Common myeloid progenitor, CD34-positive (primary cell): ENCODE measurements around the gene RSPH1.

ENCODE experiments used
- CTCF ChIA-PET: fragments of 350-600 bp; sonication (Branson Sonifier 250); formaldehyde crosslinking; loops from one replicate; lab custom pipeline; 2021; ENCODE audit warnings: antibody characterized with exemption; lab: Charles Lee
- POLR2A ChIA-PET: fragments of 350-600 bp; sonication (Branson Sonifier 250); formaldehyde crosslinking; loops from one replicate; lab custom pipeline; 2021; ENCODE audit warnings: antibody characterized with exemption; lab: Charles Lee
- DNase-seq, 3 donors: peaks; one replicate each; pipeline versions ENCODE4 v3.0.0 to v3.0.0-alpha.2; 2013
- H3K27ac ChIP-seq, 2 experiments: 1 replicate in 1 of 2; 2 replicates in 1 of 2; pipeline ENCODE4 v1.7.0; 2013; ENCODE audit warnings: inconsistent platforms in 2 of 2, low read length in 2 of 2, mild to moderate bottlenecking in 2 of 2, low read depth in 1 of 2, moderate library complexity in 1 of 2; ENCODE audit not compliant: severe bottlenecking in 2 of 2, insufficient read depth in 1 of 2, poor library complexity in 1 of 2
- H3K27me3 ChIP-seq, 5 experiments: replicated peaks in 2 of 5; 1 replicate in 3 of 5; 2 replicates in 2 of 5; pipeline versions ENCODE4 v1.6.1 to v1.7.0; 2013; ENCODE audit warnings: low read length in 4 of 5, mild to moderate bottlenecking in 2 of 5, moderate library complexity in 2 of 5, inconsistent platforms in 1 of 5; ENCODE audit not compliant: insufficient read depth in 5 of 5, control insufficient read depth in 4 of 5
- H3K36me3 ChIP-seq, 4 experiments: 1 replicate in 2 of 4; 2 replicates in 2 of 4; pipeline versions ENCODE4 v1.6.1 to v1.7.0; 2013; ENCODE audit warnings: low read length in 3 of 4, control low read depth in 1 of 4, mild to moderate bottlenecking in 1 of 4; ENCODE audit not compliant: control insufficient read depth in 4 of 4, insufficient read depth in 4 of 4
- H3K4me1 ChIP-seq, 4 experiments: 1 replicate in 3 of 4; 2 replicates in 1 of 4; pipeline versions ENCODE4 v1.6.1 to v1.7.1; 2013; ENCODE audit warnings: low read length in 3 of 4, mild to moderate bottlenecking in 3 of 4, control low read depth in 1 of 4, inconsistent platforms in 1 of 4, moderate library complexity in 1 of 4; ENCODE audit not compliant: control insufficient read depth in 4 of 4, insufficient read depth in 4 of 4; ENCODE audit errors: control extremely low read depth in 1 of 4
- H3K4me3 ChIP-seq, 7 experiments: 1 replicate in 4 of 7; 2 replicates in 3 of 7; pipeline versions ENCODE4 v1.5.1 to v1.7.0; 2013; ENCODE audit warnings: mild to moderate bottlenecking in 7 of 7, low read length in 6 of 7, moderate library complexity in 6 of 7, inconsistent platforms in 2 of 7, low read depth in 2 of 7, control low read depth in 1 of 7; ENCODE audit not compliant: insufficient read depth in 4 of 7, control insufficient read depth in 1 of 7; ENCODE audit errors: extremely low read depth in 1 of 7
- H3K9me3 ChIP-seq, 5 experiments: 1 replicate in 4 of 5; 2 replicates in 1 of 5; pipeline versions ENCODE4 v1.6.1 to v1.7.1; 2013; ENCODE audit warnings: low read length in 4 of 5, mild to moderate bottlenecking in 2 of 5, inconsistent platforms in 1 of 5, low read depth in 1 of 5, moderate library complexity in 1 of 5; ENCODE audit not compliant: control insufficient read depth in 4 of 5, insufficient read depth in 2 of 5; ENCODE audit errors: control extremely low read depth in 1 of 5
- WGBS: methylation state at CpG from one replicate; pipeline ENCODE4 v1.1.5; 2013; ENCODE audit not compliant: insufficient coverage; 5-methylcytosine and 5-hydroxymethylcytosine counted together

RSPH1 gene

GRCh38 chr21:42509244-42509643 lies 13.2 kb upstream of the RSPH1 start:
- Histone ChIP-seq H3K36me3 (no peaks in the 10 kb centered on the region), H3K27me3 (no peaks in the 10 kb centered on the region), H3K4me3 (no peak overlapping the region), H3K27ac (no peak overlapping the region), H3K9me3 (peaks cover 0 to 5% (median 0%) of the 10 kb centered on the region in 5 experiments), H3K4me1 (peaks cover 9 to 33% (median 28%) of the 10 kb centered on the region in 4 experiments)
- DNase-seq: peak in 2 of 3 donors; percentile 25 to 43
- ChIA-PET POLR2A (no interaction called here), CTCF (interaction anchor here (1.2 to 1.6 kb wide), 3 partner anchors 22 to 41 kb away, joined by 3 to 7 read pairs (median 3); no protein-coding TSS in a partner anchor)
- WGBS: 79% methylated on average over 6 of the region's 11 CpGs

GRCh38 chr21:42508371-42508770 lies 12.3 kb upstream of the RSPH1 start:
- Histone ChIP-seq H3K27ac (no peak overlapping the region), H3K4me3 (no peak overlapping the region), H3K4me1 (peaks cover 16 to 41% (median 35%) of the 10 kb centered on the region in 4 experiments), H3K36me3 (no peaks in the 10 kb centered on the region), H3K27me3 (no peaks in the 10 kb centered on the region), H3K9me3 (peaks cover 0 to 5% (median 0%) of the 10 kb centered on the region in 5 experiments)
- POLR2A ChIA-PET: no interaction called here
- CTCF ChIA-PET: interaction anchor here (1.0 to 1.8 kb wide), 4 partner anchors 9 to 40 kb away, joined by 3 to 7 read pairs (median 4); no protein-coding TSS in a partner anchor
- no peak for DNase-seq
- no CpG with 5 or more reads among the region's 2 CpGs for WGBS

GRCh38 chr21:42507418-42507817 lies 11.4 kb upstream of the RSPH1 start:
- ChIA-PET CTCF (interaction anchor here (1.0 to 1.8 kb wide), 3 partner anchors 10 to 39 kb away, joined by 3 to 5 read pairs (median 3); no protein-coding TSS in a partner anchor), POLR2A (no interaction called here)
- Histone ChIP-seq H3K27me3 (no peaks in the 10 kb centered on the region), H3K27ac (no peak overlapping the region), H3K9me3 (peaks cover 0 to 5% (median 0%) of the 10 kb centered on the region in 5 experiments), H3K36me3 (no peaks in the 10 kb centered on the region), H3K4me1 (peaks cover 24 to 39% (median 32%) of the 10 kb centered on the region in 4 experiments), H3K4me3 (no peak overlapping the region)
- 100% methylated on average over 4 of the region's 4 CpGs for WGBS
- no peak for DNase-seq

- Histone ChIP-seq H3K27me3 (no peaks in the 10 kb centered on the region), H3K4me1 (peaks cover 23 to 43% (median 34%) of the 10 kb centered on the region in 4 experiments), H3K36me3 (no peaks in the 10 kb centered on the region), H3K27ac (no peak overlapping the region), H3K4me3 (no peak overlapping the region), H3K9me3 (peaks cover 0 to 5% (median 0%) of the 10 kb centered on the region in 5 experiments)
- CTCF ChIA-PET: interaction anchor here (1.1 to 1.8 kb wide), 5 partner anchors 8 to 32 kb away, joined by 3 to 6 read pairs (median 4); no protein-coding TSS in a partner anchor
- POLR2A ChIA-PET: no interaction called here
- WGBS: 88% methylated on average over 3 of the region's 3 CpGs
- no peak for DNase-seq
Observed at GRCh38 chr21:42505090-42505726, 9.2 kb upstream of the RSPH1 start.

GRCh38 chr21:42503711-42504110 lies 7.7 kb upstream of the RSPH1 start:
- Histone ChIP-seq H3K36me3 (no peaks in the 10 kb centered on the region), H3K4me1 (peaks cover 26 to 44% (median 34%) of the 10 kb centered on the region in 4 experiments), H3K9me3 (peaks cover 0 to 5% (median 0%) of the 10 kb centered on the region in 5 experiments), H3K27me3 (no peaks in the 10 kb centered on the region), H3K4me3 (peak overlapping the region in 3 of 7 experiments; percentile 11 to 40 (median 28)), H3K27ac (peak overlapping the region; percentile 43 to 71)
- ChIA-PET POLR2A (no interaction called here), CTCF (interaction anchor here (1.1 kb wide), 1 partner anchor 32 kb away, joined by 3 read pairs; no protein-coding TSS in a partner anchor)
- DNase-seq: peak; percentile 69 to 88 (median 82)
- 0% methylated on average over 3 of the region's 4 CpGs for whole genome bisulfite sequencing

- Histone ChIP-seq H3K9me3 (no peaks in the 10 kb centered on the region), H3K36me3 (no peaks in the 10 kb centered on the region), H3K4me3 (no peak overlapping the region), H3K27ac (no peak overlapping the region), H3K27me3 (no peaks in the 10 kb centered on the region), H3K4me1 (peaks cover 26 to 53% (median 44%) of the 10 kb centered on the region in 4 experiments)
- CTCF ChIA-PET: interaction anchor here (1.1 to 1.2 kb wide), 2 partner anchors 12 to 33 kb away, joined by 3 to 5 read pairs; no protein-coding TSS in a partner anchor
- POLR2A ChIA-PET: no interaction called here
- DNase-seq: no peak
- WGBS: 100% methylated on average over 1 of the region's 5 CpGs
Observed at GRCh38 chr21:42500736-42501135, 4.7 kb upstream of the RSPH1 start.

GRCh38 chr21:42500225-42500624 lies 4.2 kb upstream of the RSPH1 start:
- Histone ChIP-seq H3K4me3 (no peak overlapping the region), H3K27ac (no peak overlapping the region), H3K4me1 (peaks cover 30 to 53% (median 48%) of the 10 kb centered on the region in 4 experiments), H3K27me3 (no peaks in the 10 kb centered on the region), H3K9me3 (no peaks in the 10 kb centered on the region), H3K36me3 (no peaks in the 10 kb centered on the region)
- ChIA-PET CTCF (interaction anchor here (1.1 kb wide), 1 partner anchor 12 kb away, joined by 5 read pairs; no protein-coding TSS in a partner anchor), POLR2A (no interaction called here)
- WGBS: 100% methylated on average over 3 of the region's 4 CpGs
- DNase-seq: no peak
